IPS-20b (cell line): ENCODE measurements around the gene C1orf105.

ENCODE experiments used
- H3K27ac ChIP-seq: one replicate; pipeline ENCODE4 v1.5.1; 2013; ENCODE audit warnings: low read length
- H3K27me3 ChIP-seq: 2 replicates; pipeline ENCODE4 v1.6.1; 2013; ENCODE audit warnings: mild to moderate bottlenecking, low read length, inconsistent platforms; ENCODE audit not compliant: insufficient read depth
- H3K36me3 ChIP-seq: 2 replicates; pipeline ENCODE4 v1.6.1; 2013; ENCODE audit warnings: low read depth, mild to moderate bottlenecking, inconsistent platforms, low read length, moderate library complexity; ENCODE audit not compliant: insufficient read depth
- H3K4me1 ChIP-seq: 2 replicates; pipeline ENCODE4 v1.6.1; 2013; ENCODE audit warnings: mild to moderate bottlenecking, control low read depth, inconsistent platforms, low read length, moderate library complexity; ENCODE audit not compliant: insufficient read depth
- H3K4me3 ChIP-seq: 2 replicates; pipeline ENCODE4 v1.5.1; 2013; ENCODE audit warnings: mild to moderate bottlenecking, low read length, inconsistent platforms
- H3K9ac ChIP-seq: 2 replicates; pipeline ENCODE4 v1.6.1; 2013; ENCODE audit warnings: low read depth, mild to moderate bottlenecking, inconsistent platforms, low read length, moderate library complexity
- H3K9me3 ChIP-seq: 2 replicates; pipeline ENCODE4 v1.6.1; 2013; ENCODE audit warnings: mild to moderate bottlenecking, low read depth, low read length, inconsistent platforms; ENCODE audit not compliant: insufficient read depth

The C1orf105 gene

GRCh38 chr1:172384656-172385055 is 35.8 kb upstream of the C1orf105 start:
- no peaks in the 10 kb centered on the region for H3K27me3 ChIP-seq
- no peaks in the 10 kb centered on the region for H3K9me3 ChIP-seq
- no peak overlapping the region for H3K9ac ChIP-seq
- H3K4me1 ChIP-seq = peaks cover 31% of the 10 kb centered on the region
- no peak overlapping the region for H3K27ac ChIP-seq
- H3K36me3 ChIP-seq = no peaks in the 10 kb centered on the region
- H3K4me3 ChIP-seq = no peak overlapping the region

- Histone ChIP-seq H3K4me3 (no peak overlapping the region), H3K27me3 (peaks cover 5% of the 10 kb centered on the region; the same call in 1 of the 2 replicates), H3K36me3 (no peaks in the 10 kb centered on the region), H3K4me1 (peaks cover 34% of the 10 kb centered on the region), H3K9ac (no peak overlapping the region), H3K9me3 (no peaks in the 10 kb centered on the region), H3K27ac (no peak overlapping the region)
Observed at GRCh38 chr1:172386046-172386445, 34.4 kb upstream of the C1orf105 start.

GRCh38 chr1:172388490-172388889 is 32.0 kb upstream of the C1orf105 start:
- Histone ChIP-seq H3K9me3 (no peaks in the 10 kb centered on the region), H3K4me1 (peaks cover 23% of the 10 kb centered on the region), H3K36me3 (no peaks in the 10 kb centered on the region), H3K4me3 (no peak overlapping the region), H3K27ac (no peak overlapping the region), H3K27me3 (peaks cover 5% of the 10 kb centered on the region; the same call in 1 of the 2 replicates), H3K9ac (no peak overlapping the region)

- Histone ChIP-seq H3K9me3 (no peaks in the 10 kb centered on the region), H3K4me1 (peaks cover 14% of the 10 kb centered on the region; the same call in 1 of the 2 replicates), H3K4me3 (no peak overlapping the region), H3K9ac (no peak overlapping the region), H3K36me3 (no peaks in the 10 kb centered on the region), H3K27me3 (peaks cover 5% of the 10 kb centered on the region; the same call in 1 of the 2 replicates), H3K27ac (no peak overlapping the region)
Observed at GRCh38 chr1:172390301-172390682, 30.2 kb upstream of the C1orf105 start.

GRCh38 chr1:172390683-172391551 is 29.6 kb upstream of the C1orf105 start:
- H3K36me3 ChIP-seq = no peaks in the 10 kb centered on the region
- H3K27me3 ChIP-seq = peaks cover 5% of the 10 kb centered on the region; the same call in 1 of the 2 replicates
- H3K9ac ChIP-seq = no peak overlapping the region
- no peak overlapping the region for H3K4me3 ChIP-seq
- H3K4me1 ChIP-seq = peaks cover 18% of the 10 kb centered on the region; the same call in 1 of the 2 replicates
- no peaks in the 10 kb centered on the region for H3K9me3 ChIP-seq
- no peak overlapping the region for H3K27ac ChIP-seq

- Histone ChIP-seq H3K27ac (no peak overlapping the region), H3K9ac (no peak overlapping the region), H3K4me1 (peaks cover 18% of the 10 kb centered on the region; the same call in 1 of the 2 replicates), H3K27me3 (peaks cover 5% of the 10 kb centered on the region; the same call in 1 of the 2 replicates), H3K4me3 (no peak overlapping the region), H3K36me3 (no peaks in the 10 kb centered on the region), H3K9me3 (no peaks in the 10 kb centered on the region)
Observed at GRCh38 chr1:172391976-172392375, 28.5 kb upstream of the C1orf105 start.

GRCh38 chr1:172393354-172393753 is 27.1 kb upstream of the C1orf105 start:
- Histone ChIP-seq H3K9me3 (no peaks in the 10 kb centered on the region), H3K36me3 (no peaks in the 10 kb centered on the region), H3K27ac (no peak overlapping the region), H3K4me1 (peaks cover 18% of the 10 kb centered on the region; the same call in 1 of the 2 replicates), H3K27me3 (peaks cover 5% of the 10 kb centered on the region; the same call in 1 of the 2 replicates), H3K4me3 (no peak overlapping the region), H3K9ac (no peak overlapping the region)

- no peaks in the 10 kb centered on the region for H3K36me3 ChIP-seq
- no peak overlapping the region for H3K4me3 ChIP-seq
- H3K27ac ChIP-seq = no peak overlapping the region
- no peak overlapping the region for H3K9ac ChIP-seq
- no peaks in the 10 kb centered on the region for H3K9me3 ChIP-seq
- peaks cover 5% of the 10 kb centered on the region; the same call in 1 of the 2 replicates for H3K27me3 ChIP-seq
- H3K4me1 ChIP-seq = peaks cover 18% of the 10 kb centered on the region; the same call in 1 of the 2 replicates
Observed at GRCh38 chr1:172394141-172394751, 26.2 kb upstream of the C1orf105 start.

- Histone ChIP-seq H3K27me3 (peaks cover 5% of the 10 kb centered on the region; the same call in 1 of the 2 replicates), H3K36me3 (no peaks in the 10 kb centered on the region), H3K4me1 (peaks cover 20% of the 10 kb centered on the region; the same call in 1 of the 2 replicates), H3K27ac (no peak overlapping the region), H3K4me3 (no peak overlapping the region), H3K9ac (no peak overlapping the region), H3K9me3 (no peaks in the 10 kb centered on the region)
Observed at GRCh38 chr1:172394811-172395210, 25.7 kb upstream of the C1orf105 start.

- Histone ChIP-seq H3K27ac (no peak overlapping the region), H3K36me3 (no peaks in the 10 kb centered on the region), H3K4me1 (peaks cover 22% of the 10 kb centered on the region)
Observed at GRCh38 chr1:172395576-172395975, 24.9 kb upstream of the C1orf105 start.

GRCh38 chr1:172397221-172397620 is 23.3 kb upstream of the C1orf105 start:
- Histone ChIP-seq H3K4me3 (no peak overlapping the region), H3K36me3 (no peaks in the 10 kb centered on the region), H3K4me1 (peaks cover 14% of the 10 kb centered on the region), H3K27me3 (no peaks in the 10 kb centered on the region), H3K9me3 (no peaks in the 10 kb centered on the region), H3K27ac (no peak overlapping the region), H3K9ac (no peak overlapping the region)

More at GRCh38 chr1:172395576-172395975, 24.9 kb upstream of the C1orf105 start:
- Histone ChIP-seq H3K9ac (no peak overlapping the region), H3K4me3 (no peak overlapping the region), H3K9me3 (no peaks in the 10 kb centered on the region), H3K27me3 (peaks cover 3% of the 10 kb centered on the region; the same call in 1 of the 2 replicates)
